ENCODE data around the gene SLC36A4.

DNA sequence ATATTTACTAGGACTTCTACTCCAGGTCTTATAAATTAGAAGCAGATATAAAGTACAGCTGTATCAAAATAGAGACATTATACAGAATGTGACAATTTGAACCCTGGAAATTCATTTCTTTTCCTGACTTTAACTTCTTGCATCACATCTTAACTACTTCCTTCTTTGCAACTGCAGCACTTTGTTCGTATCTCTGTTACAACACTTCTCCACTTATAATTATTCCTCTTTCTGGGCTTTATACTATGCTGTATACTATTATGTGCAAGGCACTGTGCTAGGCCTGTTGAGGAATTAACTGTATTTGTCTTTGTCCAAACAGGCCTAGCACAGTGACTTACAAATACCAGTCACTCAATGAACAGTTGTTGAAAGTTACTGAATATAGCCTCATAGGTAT lies 1.8 kb upstream of the SLC36A4 start:
- TF ChIP-seq, protein P1, sequence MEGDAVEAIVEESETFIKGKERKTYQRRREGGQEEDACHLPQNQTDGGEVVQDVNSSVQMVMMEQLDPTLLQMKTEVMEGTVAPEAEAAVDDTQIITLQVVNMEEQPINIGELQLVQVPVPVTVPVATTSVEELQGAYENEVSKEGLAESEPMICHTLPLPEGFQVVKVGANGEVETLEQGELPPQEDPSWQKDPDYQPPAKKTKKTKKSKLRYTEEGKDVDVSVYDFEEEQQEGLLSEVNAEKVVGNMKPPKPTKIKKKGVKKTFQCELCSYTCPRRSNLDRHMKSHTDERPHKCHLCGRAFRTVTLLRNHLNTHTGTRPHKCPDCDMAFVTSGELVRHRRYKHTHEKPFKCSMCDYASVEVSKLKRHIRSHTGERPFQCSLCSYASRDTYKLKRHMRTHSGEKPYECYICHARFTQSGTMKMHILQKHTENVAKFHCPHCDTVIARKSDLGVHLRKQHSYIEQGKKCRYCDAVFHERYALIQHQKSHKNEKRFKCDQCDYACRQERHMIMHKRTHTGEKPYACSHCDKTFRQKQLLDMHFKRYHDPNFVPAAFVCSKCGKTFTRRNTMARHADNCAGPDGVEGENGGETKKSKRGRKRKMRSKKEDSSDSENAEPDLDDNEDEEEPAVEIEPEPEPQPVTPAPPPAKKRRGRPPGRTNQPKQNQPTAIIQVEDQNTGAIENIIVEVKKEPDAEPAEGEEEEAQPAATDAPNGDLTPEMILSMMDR (conservative IDR thresholded peaks at IDR 0.05; ENCODE audit: low read length), result no peak
- no peak for TF ChIP-seq EZH2phosphoT487 (IDR thresholded peaks at IDR 0.05; ENCODE audit: borderline replicate concordance)
